Measurements from ENCODE around the gene BMP5. TPM values are rescaled to one million over a fixed set of nuclear protein-coding genes. Genes with fewer than 3 reads are reported as not detected.

BMP5 gene
- total RNA-seq, 1 experiment from 2014 or later, result 0.48 TPM

GRCh38 chr6:55918639-55919038 lies 43.2 kb upstream of the BMP5 start:
- Mint-ChIP-seq H3K36me3 (ENCODE audit: insufficient read depth, unreplicated experiment) (no peaks in the 10 kb centered on the region), H3K9me3 (ENCODE audit: unreplicated experiment) (no peaks in the 10 kb centered on the region), H3K27ac (ENCODE audit: unreplicated experiment) (no peak overlapping the region), H3K4me3 (ENCODE audit: unreplicated experiment) (no peak overlapping the region), H3K27me3 (ENCODE audit: insufficient read depth, unreplicated experiment) (no peaks in the 10 kb centered on the region), H3K4me1 (ENCODE audit: low read depth, unreplicated experiment) (no peaks in the 10 kb centered on the region)
- no peaks in the 10 kb centered on the region for H3K36me3 ChIP-seq (ENCODE audit: control insufficient read depth, insufficient read depth, low read length)
- DNase-seq, result no peak
- intact Hi-C loops (cut with micrococcal nuclease; ENCODE audit: unreplicated experiment), result no loop called here
- no peak overlapping the region for H3K4me3 ChIP-seq (ENCODE audit: low read depth, low read length)
- ChIA-PET POLR2A (no interaction called here), CTCF (no interaction called here)
- BruUV-seq (replicated peaks), result no TSS peak
- H3K9me3 ChIP-seq, result no peaks in the 10 kb centered on the region
- no peaks in the 10 kb centered on the region for H3K4me1 ChIP-seq
- TF ChIP-seq CTCF (IDR thresholded peaks at IDR 0.05; ENCODE audit: insufficient read depth in 1 of 2, low read depth in 1 of 2, low read length in 1 of 2, severe bottlenecking in 1 of 2, unreplicated experiment in 1 of 2), result no peak
- no peaks in the 10 kb centered on the region for H3K27me3 ChIP-seq (replicated peaks; ENCODE audit: control insufficient read depth, insufficient read depth, low read length)

DNA sequence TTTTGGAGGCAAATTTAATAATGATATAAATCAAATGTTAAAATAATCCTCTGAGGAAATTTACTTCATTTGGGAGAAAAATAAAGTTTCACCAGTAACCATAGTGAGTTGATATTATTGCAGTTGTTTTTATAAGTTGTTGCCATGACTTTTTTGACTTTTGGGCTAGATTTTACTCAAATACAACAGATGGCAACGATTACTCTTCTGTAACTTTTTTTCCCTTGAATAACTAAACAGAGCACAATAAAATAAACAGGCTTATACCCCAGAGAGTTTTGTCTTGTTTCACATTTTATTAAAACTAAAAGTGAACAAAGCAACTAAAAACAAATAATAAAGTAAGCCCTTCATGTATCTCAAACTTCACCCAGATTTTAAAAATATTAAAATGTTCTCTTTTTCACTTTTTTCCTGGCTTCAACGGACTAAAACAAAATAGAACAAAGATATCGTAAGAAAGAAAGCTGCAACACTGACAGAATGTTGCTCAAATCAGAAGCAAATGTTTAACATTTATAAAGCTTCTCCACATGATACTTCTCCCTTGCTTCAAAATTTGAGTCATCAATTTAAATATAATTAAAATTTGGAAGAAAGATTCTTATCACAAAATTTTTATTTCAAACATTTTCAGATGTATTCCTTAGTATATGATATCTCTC lies 42.5 kb upstream of the BMP5 start:
- no peaks in the 10 kb centered on the region for H3K9me3 Mint-ChIP-seq (ENCODE audit: unreplicated experiment)
- no peaks in the 10 kb centered on the region for H3K27me3 Mint-ChIP-seq (ENCODE audit: insufficient read depth, unreplicated experiment)
- no TSS peak for BruUV-seq (replicated peaks)
- ChIA-PET CTCF (no interaction called here), POLR2A (no interaction called here)
- no peaks in the 10 kb centered on the region for H3K4me1 ChIP-seq
- intact Hi-C loops (cut with micrococcal nuclease; ENCODE audit: unreplicated experiment), result no loop called here
- no peaks in the 10 kb centered on the region for H3K4me1 Mint-ChIP-seq (ENCODE audit: low read depth, unreplicated experiment)
- no peaks in the 10 kb centered on the region for H3K9me3 ChIP-seq
- H3K36me3 Mint-ChIP-seq (ENCODE audit: insufficient read depth, unreplicated experiment), result no peaks in the 10 kb centered on the region
- no peaks in the 10 kb centered on the region for H3K36me3 ChIP-seq (ENCODE audit: control insufficient read depth, insufficient read depth, low read length)
- DNase-seq, result no peak
- H3K4me3 ChIP-seq (ENCODE audit: low read depth, low read length), result no peak overlapping the region
- no peak for TF ChIP-seq CTCF (IDR thresholded peaks at IDR 0.05; ENCODE audit: insufficient read depth in 1 of 2, low read depth in 1 of 2, low read length in 1 of 2, severe bottlenecking in 1 of 2, unreplicated experiment in 1 of 2)
- H3K27me3 ChIP-seq (replicated peaks; ENCODE audit: control insufficient read depth, insufficient read depth, low read length), result no peaks in the 10 kb centered on the region
- no peak overlapping the region for H3K4me3 Mint-ChIP-seq (ENCODE audit: unreplicated experiment)
- no peak overlapping the region for H3K27ac Mint-ChIP-seq (ENCODE audit: unreplicated experiment)

DNA sequence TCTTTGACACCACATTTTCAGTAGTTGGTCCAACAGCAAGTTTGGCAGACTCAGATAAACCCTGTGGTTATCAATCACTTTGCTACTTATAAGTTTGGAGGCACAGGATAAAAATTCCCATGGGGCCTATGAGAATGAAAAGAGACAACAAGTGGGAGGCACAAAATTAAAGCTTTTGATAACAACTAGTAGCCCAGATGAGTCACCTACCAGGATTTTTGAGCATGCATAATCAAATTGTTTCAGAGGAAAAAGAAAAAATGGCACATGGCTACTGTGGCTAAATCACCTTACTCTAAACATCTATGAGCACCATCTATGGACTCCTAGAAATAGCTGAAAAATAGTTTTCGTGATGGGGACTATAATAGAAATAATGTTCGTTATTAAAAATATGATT lies 40.8 kb upstream of the BMP5 start:
- ChIA-PET CTCF (interaction anchor here (0.6 kb wide), 1 partner anchor 1197 kb away, joined by 3 read pairs; no protein-coding TSS in a partner anchor), POLR2A (no interaction called here)
- Mint-ChIP-seq H3K27me3 (ENCODE audit: insufficient read depth, unreplicated experiment) (no peaks in the 10 kb centered on the region), H3K27ac (ENCODE audit: unreplicated experiment) (no peak overlapping the region), H3K4me3 (ENCODE audit: unreplicated experiment) (no peak overlapping the region), H3K36me3 (ENCODE audit: insufficient read depth, unreplicated experiment) (no peaks in the 10 kb centered on the region), H3K4me1 (ENCODE audit: low read depth, unreplicated experiment) (no peaks in the 10 kb centered on the region), H3K9me3 (ENCODE audit: unreplicated experiment) (no peaks in the 10 kb centered on the region)
- intact Hi-C loops (cut with micrococcal nuclease; ENCODE audit: unreplicated experiment), result no loop called here
- Histone ChIP-seq H3K36me3 (ENCODE audit: control insufficient read depth, insufficient read depth, low read length) (no peaks in the 10 kb centered on the region), H3K27me3 (replicated peaks; ENCODE audit: control insufficient read depth, insufficient read depth, low read length) (no peaks in the 10 kb centered on the region), H3K4me3 (ENCODE audit: low read depth, low read length) (no peak overlapping the region), H3K9me3 (no peaks in the 10 kb centered on the region), H3K4me1 (no peaks in the 10 kb centered on the region)
- DNase-seq, result no peak
- no peak for TF ChIP-seq CTCF (IDR thresholded peaks at IDR 0.05; ENCODE audit: insufficient read depth in 1 of 2, low read depth in 1 of 2, low read length in 1 of 2, severe bottlenecking in 1 of 2, unreplicated experiment in 1 of 2)
- no TSS peak for BruUV-seq (replicated peaks)
